K562 (cell line): ENCODE data around the gene B3GAT3. TPM values are rescaled to one million over a fixed set of nuclear protein-coding genes. Genes with fewer than 3 reads are reported as not detected.

Experiments used
- CHAMP1 ChIP-seq: fragments of 450-650 bp; IDR thresholded peaks from 2 replicates; pipeline ENCODE4 v1.6.1; 2016; ENCODE audit warnings: mild to moderate bottlenecking
- CHCHD3 ChIP-seq: fragments of 250-450 bp; sonication (Bioruptor Pico); IDR thresholded peaks from 2 replicates; pipeline ENCODE4 v2.1.2; 2022; ENCODE audit warnings: mild to moderate bottlenecking
- EP300 ChIP-seq: IDR thresholded peaks from 2 replicates; pipeline ENCODE4 v1.6.1; 2012; ENCODE audit warnings: low read length, improper control_type of control experiment
- HNRNPK ChIP-seq: fragments of 200-400 bp; formaldehyde crosslinking; IDR thresholded peaks from one replicate; pipeline ENCODE4 v1.6.1; 2018; ENCODE audit warnings: mild to moderate bottlenecking, low read depth, low read length; ENCODE audit not compliant: poor library complexity, severe bottlenecking
- ID3 ChIP-seq, 2 experiments: fragments of 250-450 bp in 1 of 2; fragments of 450-650 bp in 1 of 2; sonication (Bioruptor Pico) in 1 of 2; IDR thresholded peaks; 2 replicates each; pipeline versions ENCODE4 v1.6.1 to v1.8.0; 2016 to 2021; ENCODE audit warnings: mild to moderate bottlenecking in 2 of 2, moderate library complexity in 2 of 2, missing compliant biosample characterization in 1 of 2, missing genetic modification characterization in 1 of 2
- ILK ChIP-seq: fragments of 450-650 bp; IDR thresholded peaks from 2 replicates; pipeline ENCODE4 v1.6.1; 2016; ENCODE audit warnings: missing genetic modification characterization, low read depth, mild to moderate bottlenecking, missing compliant biosample characterization, moderate library complexity, borderline replicate concordance
- IRF1 ChIP-seq: sonication (generic); formaldehyde crosslinking; IDR thresholded peaks from 2 replicates; pipeline ENCODE4 v1.8.0; 2022; ENCODE audit warnings: missing genetic modification reagents, mild to moderate bottlenecking, borderline replicate concordance
- KAT7 ChIP-seq: sonication (generic); formaldehyde crosslinking; IDR thresholded peaks from 2 replicates; pipeline ENCODE4 v1.8.0; 2022; ENCODE audit warnings: missing genetic modification reagents, mild to moderate bottlenecking, borderline replicate concordance
- KAT8 ChIP-seq: fragments of 450-650 bp; IDR thresholded peaks from 2 replicates; pipeline ENCODE4 v1.6.1; 2016; ENCODE audit warnings: low read depth, mild to moderate bottlenecking
- NCOA2 ChIP-seq, 2 experiments: fragments of 450-650 bp; IDR thresholded peaks; 2 replicates each; pipeline ENCODE4 v1.6.1; 2018; ENCODE audit warnings: mild to moderate bottlenecking in 2 of 2, moderate library complexity in 1 of 2; ENCODE audit not compliant: partially characterized antibody in 2 of 2
- NCOA6 ChIP-seq: fragments of 450-650 bp; IDR thresholded peaks from 2 replicates; pipeline ENCODE4 v1.6.1; 2017; ENCODE audit warnings: mild to moderate bottlenecking
- PHF20 ChIP-seq: fragments of 450-650 bp; IDR thresholded peaks from 2 replicates; pipeline ENCODE4 v1.6.1; 2018; ENCODE audit not compliant: partially characterized antibody
- PHF8 ChIP-seq: fragments of 200-600 bp; sonication (generic); IDR thresholded peaks from 2 replicates; pipeline ENCODE4 v1.6.1; 2012; ENCODE audit warnings: mixed run types, mild to moderate bottlenecking, inconsistent platforms, low read length, moderate library complexity, borderline replicate concordance
- SIN3B ChIP-seq: fragments of 450-650 bp; IDR thresholded peaks from 2 replicates; pipeline ENCODE4 v1.6.1; 2017; ENCODE audit warnings: low read depth, mild to moderate bottlenecking, moderate library complexity
- TEAD4 ChIP-seq, 2 experiments: sonication (generic) in 1 of 2; formaldehyde crosslinking in 1 of 2; IDR thresholded peaks; 2 replicates each; pipeline versions ENCODE4 v1.6.1 to v1.8.0; 2012 to 2022; ENCODE audit warnings: borderline replicate concordance in 1 of 2, inconsistent platforms in 1 of 2, low read length in 1 of 2, mild to moderate bottlenecking in 1 of 2, missing genetic modification reagents in 1 of 2
- ZNF24 ChIP-seq: fragments of 450-650 bp; IDR thresholded peaks from 2 replicates; pipeline ENCODE4 v1.6.1; 2016
- ZNF609 ChIP-seq: sonication (generic); formaldehyde crosslinking; IDR thresholded peaks from 2 replicates; pipeline ENCODE4 v1.8.1; 2023; ENCODE audit warnings: missing genetic modification reagents, mild to moderate bottlenecking, borderline replicate concordance
- polyA plus RNA-seq, 8 experiments: library from polyadenylated mRNA; depleted of rRNA in 4 of 8; stranded (reverse) in 5 of 8; unstranded in 3 of 8; fragments of >200 nt; fragmentation: Nextera tagmentation in 2 of 8; fragmentation: Illumina TruSeq in 1 of 8; extraction: Ambion mirVana in 2 of 8; extraction: Trizol in 1 of 8; gene quantifications; 2 replicates each; pipeline versions ENCODE4 v1.2.1 to v1.2.3, GENCODE V29; 2011 to 2014; ENCODE audit warnings: inconsistent platforms in 1 of 8, missing spikeins in 1 of 8
- total RNA-seq, 7 experiments: library from RNA; depleted of rRNA in 6 of 7; stranded (reverse); fragments of >200 nt in 6 of 7; fragmentation: Illumina TruSeq in 2 of 7; extraction: Trizol in 2 of 7; gene quantifications; 2 replicates each; pipeline versions ENCODE4 v1.2.1 to v1.2.3, GENCODE V29; 2011 to 2021; ENCODE audit warnings: low replicate concordance in 1 of 7

B3GAT3 gene
- total and polyA plus RNA-seq, 9 of the 15 experiments (the other 6 are each of a cell fraction or from before 2014, with no cell fraction given), result 0.30 to 64.0 (median 21.4) TPM

- TF ChIP-seq TEAD4 (IDR thresholded peaks at IDR 0.05; ENCODE audit: low read length) (peak; percentile 41; the same call in 1 of the 2 replicates), TEAD4 (CRISPR knock-in tag; IDR thresholded peaks at IDR 0.05; ENCODE audit: borderline replicate concordance) (no peak), IRF1 (CRISPR knock-in tag) (no peak), NCOA2 (IDR thresholded peaks at IDR 0.05; ENCODE audit: partially characterized antibody in 2 of 2) (no peak), ID3 (CRISPR knock-in tag; IDR thresholded peaks at IDR 0.05) (no peak), ID3 (tag; IDR thresholded peaks at IDR 0.05) (0 out of 2 replicates have a peak, but pooled peaks have one; percentile 21), KAT7 (CRISPR knock-in tag) (no peak), NCOA6 (no peak), EP300 (no peak; the same call in 1 of the 2 replicates), PHF8 (peak; percentile 49; the same call in 1 of the 2 replicates), ILK (tag) (no peak), SIN3B (peak; percentile 35; the same call in 1 of the 2 replicates), ZNF609 (CRISPR knock-in tag) (0 out of 2 replicates have a peak, but pooled peaks have one; percentile 44), PHF20 (peak; percentile 86), KAT8 (no peak), ZNF24 (no peak), HNRNPK (peak; percentile 90), CHCHD3 (CRISPR knock-in tag) (no peak), CHAMP1 (no peak)
Measured at GRCh38 chr11:62621567-62622470, at the start of gene B3GAT3 (continued).
